GM21619 (cell line): ENCODE measurements around the gene CRHR1.
"Not testable (repeated sequence)": the region's sequence is repeated elsewhere in the genome, so short reads cannot be mapped to it uniquely, and the experiment has no call there.

Source experiments
- ATAC-seq: cut with Tn5 transposase; IDR thresholded peaks from one replicate; pipeline ENCODE4 v1.9.1; 2021; ENCODE audit not compliant: unreplicated experiment

CRHR1 gene

DNA sequence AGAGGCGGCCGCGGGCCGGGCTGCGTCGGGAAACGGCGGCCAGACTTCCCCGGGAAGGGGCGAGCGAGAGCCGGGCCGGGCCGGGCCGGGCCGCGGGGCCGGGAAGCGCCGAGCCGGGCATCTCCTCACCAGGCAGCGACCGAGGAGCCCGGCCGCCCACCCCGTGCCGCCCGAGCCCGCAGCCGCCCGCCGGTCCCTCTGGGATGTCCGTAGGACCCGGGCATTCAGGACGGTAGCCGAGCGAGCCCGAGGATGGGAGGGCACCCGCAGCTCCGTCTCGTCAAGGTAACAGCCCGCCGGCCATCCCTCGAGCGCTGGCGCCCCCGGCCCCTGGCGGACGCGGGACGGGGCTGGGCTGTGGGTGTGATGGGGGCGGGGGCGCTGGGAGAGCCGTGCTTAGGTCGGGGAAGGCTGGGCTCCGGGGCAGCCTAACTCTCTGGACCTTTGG is at the start of gene CRHR1:
CRHR1 (plus strand) TSS at position 28 of the 448 bp plus-strand sequence; CDS start at position 253, 225 bp downstream.
- ATAC-seq: no peak

DNA sequence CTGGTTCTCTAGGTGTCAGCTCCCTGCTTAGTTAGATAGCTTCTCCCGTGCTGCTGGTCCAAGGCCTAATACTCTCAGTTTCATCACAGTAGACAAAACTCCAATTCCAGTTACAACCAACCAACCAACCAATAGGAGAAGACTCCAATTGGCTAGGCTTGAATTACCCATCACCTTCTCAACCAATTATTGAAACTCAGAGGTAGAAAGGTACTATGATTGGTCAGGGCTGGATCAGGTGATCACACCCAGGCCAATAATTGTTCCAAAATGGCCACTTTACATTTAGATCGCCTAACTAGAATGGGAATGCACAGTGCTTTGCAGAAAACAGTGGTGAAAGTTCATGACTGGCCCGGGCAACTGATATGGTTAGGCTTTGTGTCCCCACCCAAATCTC is 49.5 kb upstream of the CRHR1 start:
- no peak for ATAC-seq

DNA sequence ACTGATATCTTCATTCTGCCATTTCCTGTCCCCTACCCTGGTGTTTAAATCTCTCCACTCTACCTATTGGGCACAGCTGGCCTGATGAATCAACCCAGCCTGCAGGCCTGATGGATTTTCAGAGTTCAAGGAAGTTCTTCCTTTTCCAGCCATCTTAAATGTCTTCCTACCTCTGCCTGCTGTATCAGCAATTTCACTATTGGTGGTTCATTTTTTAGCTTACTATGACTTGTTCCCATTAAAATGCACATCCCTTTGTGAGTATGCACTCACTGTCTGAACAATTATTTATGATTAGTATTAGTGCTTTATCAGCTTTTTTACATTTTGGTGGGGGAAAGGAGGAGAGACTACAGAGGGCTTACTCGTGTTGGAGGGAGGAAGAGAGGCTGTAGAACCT is 48.6 kb upstream of the CRHR1 start:
- ATAC-seq: no peak

- ATAC-seq: no peak
Observed at GRCh38 chr17:45739786-45740185, 44.3 kb upstream of the CRHR1 start.

DNA sequence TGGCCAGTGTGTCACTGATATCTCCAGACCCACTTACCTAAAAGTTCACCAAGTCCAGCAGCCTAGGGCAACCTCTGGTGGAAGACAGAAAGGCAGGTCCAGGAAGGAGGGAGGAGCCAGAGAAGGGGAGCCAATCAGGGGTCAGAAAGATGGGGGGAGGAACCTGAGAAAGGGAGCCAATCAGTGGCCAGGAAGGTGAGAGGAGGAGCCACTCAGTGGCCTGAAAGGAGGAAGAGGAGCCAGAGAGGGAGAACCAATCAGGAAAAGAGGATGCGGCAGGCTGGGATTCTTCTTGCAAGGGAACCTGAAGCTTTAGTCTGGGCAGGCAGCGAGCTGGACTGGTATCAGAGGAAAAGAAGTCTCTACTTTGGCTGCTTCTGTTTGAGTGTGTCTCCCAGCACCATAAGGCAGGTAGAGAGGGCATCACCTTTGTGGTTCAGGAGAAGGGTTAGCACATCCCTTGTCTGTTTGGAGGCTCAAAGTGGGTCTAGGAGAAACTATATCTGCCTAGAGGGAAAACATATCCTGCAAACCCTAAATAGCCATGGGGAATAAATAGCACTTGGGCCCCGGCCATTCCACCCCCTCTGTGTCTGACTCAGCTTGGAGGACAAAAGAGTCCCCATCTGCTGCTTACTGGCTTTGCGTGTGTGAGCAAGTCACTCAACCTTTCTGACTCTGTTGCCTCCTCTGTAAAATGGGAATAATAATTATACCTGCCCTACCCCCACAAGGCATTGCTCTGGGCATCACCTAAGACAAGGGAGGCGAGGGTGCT is 43.4 kb upstream of the CRHR1 start:
- no peak for ATAC-seq

GRCh38 chr17:45742251-45742650 is 41.9 kb upstream of the CRHR1 start:
- no peak for ATAC-seq

DNA sequence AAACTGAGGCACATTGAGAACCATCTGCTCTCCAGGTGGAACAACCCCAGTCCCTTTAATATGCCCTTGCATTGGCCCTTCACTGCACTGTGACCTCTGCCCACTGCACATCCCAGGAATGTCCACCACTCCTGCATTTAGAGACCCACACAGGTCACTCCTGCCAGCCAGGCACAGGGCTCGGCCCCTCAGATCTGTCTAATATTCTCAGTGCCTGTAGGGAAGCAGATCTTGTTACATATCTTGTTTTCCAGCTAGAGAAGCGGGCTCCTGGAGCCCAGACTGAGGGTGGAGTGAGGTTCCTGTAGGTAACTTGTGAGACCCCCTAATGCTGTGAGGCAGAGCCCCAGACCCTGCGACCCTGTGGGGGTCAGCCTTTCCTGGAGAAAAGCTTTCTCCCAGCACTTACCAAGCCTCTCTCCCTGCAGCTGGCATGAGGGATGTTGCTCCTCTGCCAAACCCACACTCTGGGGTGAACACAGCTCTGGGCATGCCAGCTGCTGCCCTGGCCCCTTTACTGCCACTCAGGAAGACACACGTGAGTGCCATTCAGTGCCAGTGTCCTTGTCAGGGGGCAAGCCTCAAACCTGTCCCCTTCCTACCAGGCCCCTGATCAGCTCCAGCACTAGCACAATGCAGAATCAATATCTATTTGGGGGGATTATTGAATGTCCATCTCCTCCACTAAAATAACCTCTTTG is 40.3 kb upstream of the CRHR1 start:
- ATAC-seq: no peak

- not testable (repeated sequence) for ATAC-seq
Observed at GRCh38 chr17:45744826-45745225, 39.3 kb upstream of the CRHR1 start.

DNA sequence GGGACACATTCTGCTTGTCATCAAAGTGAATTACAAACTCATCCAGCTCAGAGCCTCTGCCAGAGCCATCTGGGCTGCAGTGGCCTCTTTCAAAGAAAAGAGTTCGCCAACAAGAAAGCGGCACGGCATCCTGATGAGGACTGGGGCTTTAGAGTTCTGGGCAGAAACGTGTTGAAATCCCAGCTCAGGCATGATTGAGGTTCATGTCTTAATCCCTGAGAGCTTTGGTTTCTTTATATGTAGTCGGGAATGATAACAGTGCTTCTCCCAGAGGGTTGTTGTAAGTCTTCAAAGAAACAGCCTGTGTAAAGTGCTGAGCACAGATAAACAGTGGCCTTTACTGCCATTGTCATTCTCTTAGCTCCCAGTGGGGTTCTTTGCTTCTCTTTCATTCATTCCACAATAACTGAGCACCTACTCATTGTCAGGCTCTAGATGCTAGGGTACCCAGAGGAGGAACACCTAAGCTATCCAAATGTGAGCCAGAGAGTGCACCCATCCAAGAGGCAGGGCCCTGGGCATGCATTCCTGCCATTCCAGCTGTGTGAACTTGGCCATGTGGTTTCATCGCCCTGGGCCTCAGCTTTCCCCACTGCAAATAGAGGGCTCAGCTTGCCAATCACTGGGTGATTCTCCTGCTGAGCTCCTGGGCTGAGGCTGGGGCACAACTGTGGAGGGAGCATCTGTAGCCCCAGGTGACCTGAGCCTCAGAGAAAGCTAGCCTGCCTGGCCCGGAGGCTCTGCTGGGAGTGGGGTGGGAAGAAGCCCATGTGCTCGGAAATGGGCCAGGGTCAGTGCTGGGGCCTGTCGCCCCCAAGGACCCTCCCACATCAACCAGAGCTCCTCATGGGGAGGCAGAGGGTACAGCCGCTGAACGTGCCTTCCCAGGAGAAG is 38.3 kb upstream of the CRHR1 start:
- ATAC-seq: no peak

DNA sequence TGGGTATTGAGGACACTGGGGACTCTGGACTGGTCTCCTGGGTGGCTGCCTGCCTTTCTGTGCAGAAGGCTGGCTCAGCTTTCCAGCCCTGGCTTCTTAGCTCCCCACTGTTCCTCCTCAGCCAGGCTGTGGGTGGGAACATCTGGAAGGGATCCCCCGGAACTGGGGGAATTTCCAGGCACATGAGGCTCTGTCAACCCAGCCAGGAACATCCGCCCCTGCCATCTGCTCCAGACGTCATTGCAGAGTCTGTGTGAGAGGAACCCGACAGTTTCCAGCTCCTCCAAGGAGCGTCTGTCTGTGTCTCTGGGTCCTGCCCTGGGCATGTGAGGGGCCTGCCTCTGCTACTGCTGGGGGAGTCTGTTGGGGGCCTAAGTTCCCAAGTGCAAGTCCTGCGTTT is 36.2 kb upstream of the CRHR1 start:
- ATAC-seq: no peak

GRCh38 chr17:45748731-45749310 is 35.3 kb upstream of the CRHR1 start:
- ATAC-seq: no peak

DNA sequence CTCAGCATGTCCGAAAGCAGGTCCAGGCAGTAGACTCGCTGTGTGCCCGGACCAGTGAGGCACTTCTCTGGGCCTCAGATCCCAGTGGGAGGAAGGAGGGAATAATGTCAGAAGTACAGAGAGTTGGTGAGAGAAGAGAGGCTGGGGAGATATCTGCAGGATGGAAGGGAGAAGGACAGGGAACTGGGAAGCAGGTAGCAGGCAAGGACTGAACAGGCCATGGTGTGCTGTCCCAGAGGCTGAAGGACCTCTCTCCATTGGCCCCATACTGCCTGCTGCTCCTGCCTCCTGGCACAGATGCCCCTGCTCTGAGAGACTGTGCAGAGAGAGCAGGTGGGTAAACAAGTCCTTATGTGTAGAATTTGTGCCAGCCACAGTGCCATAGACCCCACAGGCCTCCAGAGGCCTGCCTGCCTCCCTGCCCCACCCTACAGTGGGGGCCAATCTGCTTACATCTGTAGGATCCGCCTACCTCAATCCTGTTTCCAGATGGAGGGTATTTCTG is 34.2 kb upstream of the CRHR1 start:
- ATAC-seq: no peak

- no peak for ATAC-seq
Observed at GRCh38 chr17:45750779-45751440, 33.2 kb upstream of the CRHR1 start.

DNA sequence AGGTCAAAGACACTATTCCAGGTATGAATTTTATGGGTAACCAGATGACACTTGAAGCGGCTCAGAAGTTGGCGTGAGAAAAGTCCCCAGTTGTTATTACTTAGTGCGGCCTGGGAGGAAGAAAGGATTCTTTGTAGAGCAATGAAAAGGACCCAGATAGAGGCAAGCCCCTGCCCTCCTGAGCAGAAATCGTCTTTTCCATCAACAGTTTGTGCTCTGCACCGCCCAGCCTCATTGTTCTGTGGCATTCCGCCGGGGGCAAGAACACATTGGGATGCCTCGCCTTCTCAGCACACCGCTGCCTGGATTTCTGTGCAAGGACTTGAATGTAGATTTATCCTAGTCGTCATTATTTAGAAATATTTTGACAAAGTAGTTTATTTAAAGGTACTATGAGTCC is 32.7 kb upstream of the CRHR1 start:
- ATAC-seq: no peak

GRCh38 chr17:45752246-45752645 is 31.9 kb upstream of the CRHR1 start:
- no peak for ATAC-seq

GRCh38 chr17:45753645-45754225 is 30.4 kb upstream of the CRHR1 start:
- no peak for ATAC-seq

DNA sequence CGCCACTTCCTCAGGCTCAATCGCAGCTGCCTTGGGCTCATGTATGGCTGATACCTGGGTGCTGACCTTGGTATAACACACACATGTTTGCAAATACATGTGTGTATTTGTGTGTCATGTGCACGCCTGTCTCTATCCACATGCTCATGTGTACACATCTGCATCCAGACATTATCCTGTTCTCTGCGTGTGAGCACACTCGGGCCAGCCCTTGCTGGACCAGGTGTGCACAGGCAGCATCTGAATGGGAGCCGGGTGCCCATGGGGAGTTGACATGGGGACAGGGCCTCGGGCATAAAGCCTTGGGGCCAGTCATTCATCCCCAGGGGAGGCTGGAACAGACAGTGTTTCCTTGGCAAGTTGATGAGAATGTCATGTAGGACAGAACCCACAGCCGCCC is 29.1 kb upstream of the CRHR1 start:
- ATAC-seq: no peak

DNA sequence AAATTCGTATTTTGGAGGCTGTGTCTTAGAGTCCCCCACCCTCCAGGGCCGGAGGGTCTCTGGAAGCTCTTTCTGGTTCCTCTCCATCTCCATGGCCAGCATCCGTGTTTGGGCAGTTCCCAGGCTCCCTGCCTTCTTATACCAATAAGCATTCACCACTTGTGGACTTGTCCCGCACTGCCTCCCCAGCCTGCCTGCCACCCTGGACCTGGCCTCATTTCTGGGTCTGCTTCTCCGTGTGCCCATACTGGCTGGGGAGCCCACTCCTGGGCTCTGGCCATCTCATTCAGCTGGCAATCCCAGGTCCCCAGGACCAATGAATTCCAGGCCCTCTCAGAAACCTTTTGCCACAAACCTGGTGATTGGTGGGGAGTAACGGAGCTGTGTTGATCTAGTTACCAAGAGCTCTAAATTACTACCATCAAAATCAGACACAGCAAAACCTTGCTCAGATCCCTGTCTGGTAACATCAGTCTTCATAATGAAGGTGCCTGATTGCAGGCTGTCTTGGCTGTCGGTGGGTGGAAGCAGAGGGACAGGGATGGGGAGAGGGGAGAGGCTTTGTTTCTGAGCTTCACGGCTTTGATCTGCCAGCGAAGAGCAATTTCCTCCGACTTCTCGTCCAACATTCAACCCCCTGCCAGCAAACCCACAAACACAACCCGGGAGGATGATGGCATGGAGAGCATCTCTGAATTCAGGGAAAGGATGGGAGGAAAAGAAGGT is 27.7 kb upstream of the CRHR1 start:
- no peak for ATAC-seq
